ENCODE results near the gene HMGN3. TPM values are rescaled to one million over a fixed set of nuclear protein-coding genes. Genes with fewer than 3 reads are reported as not detected.
A peak's percentile ranks its signal among the peaks of the same experiment; 100 is the strongest.

The HMGN3 gene
- total RNA-seq, 2 donors from 2014 or later: 40.0 to 46.3 TPM

- no peak for ATAC-seq (ENCODE audit: insufficient number of reproducible peaks, low FRiP score, low read depth)
Observed at GRCh38 chr6:79232696-79233462, 1.6 kb downstream of the HMGN3 start.

GRCh38 chr6:79231666-79232065 lies 2.8 kb downstream of the HMGN3 start:
- TF ChIP-seq CTCF (IDR thresholded peaks at IDR 0.05): no peak
- no peak for ATAC-seq (ENCODE audit: insufficient number of reproducible peaks, low FRiP score, low read depth)

More at GRCh38 chr6:79232696-79233462, 1.6 kb downstream of the HMGN3 start:
- Histone ChIP-seq H3K4me3 (peak overlapping the region; percentile 99), H3K36me3 (no peaks in the 10 kb centered on the region), H3K27me3 (replicated peaks; ENCODE audit: insufficient read depth) (no peaks in the 10 kb centered on the region), H3K9me3 (no peaks in the 10 kb centered on the region), H3K27ac (peak overlapping the region in 1 of 2 donors; percentile 93), H3K4me1 (ENCODE audit: control insufficient read depth in 1 of 2, low read depth in 2 of 2) (peaks cover 3 to 26% of the 10 kb centered on the region in 2 donors)
- TF ChIP-seq CTCF (IDR thresholded peaks at IDR 0.05): no peak
- no peak for DNase-seq (ENCODE audit: low spot score)

GRCh38 chr6:79231101-79231500 lies 3.4 kb downstream of the HMGN3 start:
- no peak for TF ChIP-seq CTCF (IDR thresholded peaks at IDR 0.05)
- no peak overlapping the region for H3K27ac ChIP-seq
- H3K4me3 ChIP-seq: no peak overlapping the region
- DNase-seq (ENCODE audit: low spot score) (no peak), ATAC-seq (ENCODE audit: insufficient number of reproducible peaks, low FRiP score, low read depth) (no peak)
- peaks cover 3 to 26% of the 10 kb centered on the region in 2 donors for H3K4me1 ChIP-seq (ENCODE audit: control insufficient read depth in 1 of 2, low read depth in 2 of 2)
- no peaks in the 10 kb centered on the region for H3K9me3 ChIP-seq
- H3K36me3 ChIP-seq: no peaks in the 10 kb centered on the region
- no peaks in the 10 kb centered on the region for H3K27me3 ChIP-seq (replicated peaks; ENCODE audit: insufficient read depth)

More at GRCh38 chr6:79231666-79232065, 2.8 kb downstream of the HMGN3 start:
- no peaks in the 10 kb centered on the region for H3K36me3 ChIP-seq
- no peak overlapping the region for H3K4me3 ChIP-seq
- no peaks in the 10 kb centered on the region for H3K27me3 ChIP-seq (replicated peaks; ENCODE audit: insufficient read depth)
- peaks cover 3 to 26% of the 10 kb centered on the region in 2 donors for H3K4me1 ChIP-seq (ENCODE audit: control insufficient read depth in 1 of 2, low read depth in 2 of 2)
- no peak overlapping the region for H3K27ac ChIP-seq
- DNase-seq (ENCODE audit: low spot score): no peak
- no peaks in the 10 kb centered on the region for H3K9me3 ChIP-seq

- TF ChIP-seq CTCF (IDR thresholded peaks at IDR 0.05): no peak
- no peaks in the 10 kb centered on the region for H3K36me3 ChIP-seq
- H3K9me3 ChIP-seq: no peaks in the 10 kb centered on the region
- DNase-seq (ENCODE audit: low spot score) (no peak), ATAC-seq (ENCODE audit: insufficient number of reproducible peaks, low FRiP score, low read depth) (no peak)
- no peak overlapping the region for H3K27ac ChIP-seq
- peaks cover 3 to 26% of the 10 kb centered on the region in 2 donors for H3K4me1 ChIP-seq (ENCODE audit: control insufficient read depth in 1 of 2, low read depth in 2 of 2)
- no peak overlapping the region for H3K4me3 ChIP-seq
- no peaks in the 10 kb centered on the region for H3K27me3 ChIP-seq (replicated peaks; ENCODE audit: insufficient read depth)
Observed at GRCh38 chr6:79230149-79230548, 4.3 kb downstream of the HMGN3 start.

- TF ChIP-seq CTCF (IDR thresholded peaks at IDR 0.05): no peak
- Histone ChIP-seq H3K27ac (no peak overlapping the region), H3K4me3 (no peak overlapping the region), H3K9me3 (no peaks in the 10 kb centered on the region), H3K4me1 (ENCODE audit: control insufficient read depth in 1 of 2, low read depth in 2 of 2) (peaks cover 0 to 20% of the 10 kb centered on the region in 2 donors), H3K27me3 (replicated peaks; ENCODE audit: insufficient read depth) (no peaks in the 10 kb centered on the region), H3K36me3 (no peaks in the 10 kb centered on the region)
- DNase-seq (ENCODE audit: low spot score) (no peak), ATAC-seq (ENCODE audit: insufficient number of reproducible peaks, low FRiP score, low read depth) (no peak)
Observed at GRCh38 chr6:79227445-79227844, 7.0 kb downstream of the HMGN3 start.
